Smooth muscle cell (in vitro differentiated cells): Measurements from ENCODE around the gene AOC2. TPM values are rescaled to one million over a fixed set of nuclear protein-coding genes. Genes with fewer than 3 reads are reported as not detected.

ENCODE experiments used
- DNase-seq: peaks from one replicate; lab custom pipeline; 2025; ENCODE audit not compliant: unreplicated experiment; lab: John Stamatoyannopoulos, UW
- H2AFZ ChIP-seq: fragments of 200-600 bp; sonication (generic); 2 replicates; pipeline ENCODE4 v1.6.0; 2016; ENCODE audit warnings: antibody characterized with exemption, low read depth, mild to moderate bottlenecking
- H3F3A ChIP-seq: fragments of 200-600 bp; sonication (generic); 2 replicates; pipeline ENCODE4 v1.6.0; 2017; ENCODE audit warnings: antibody characterized with exemption, low read depth
- H3K27ac ChIP-seq: fragments of 200-600 bp; sonication (generic); 2 replicates; pipeline ENCODE4 v1.5.1; 2016; ENCODE audit warnings: low read depth, mild to moderate bottlenecking
- H3K27me3 ChIP-seq: fragments of 200-600 bp; sonication (generic); 2 replicates; pipeline ENCODE4 v1.6.1; 2016; ENCODE audit warnings: low read depth, mild to moderate bottlenecking
- H3K36me3 ChIP-seq: fragments of 200-600 bp; sonication (generic); 2 replicates; pipeline ENCODE4 v1.5.1; 2016; ENCODE audit warnings: low read depth
- H3K4me1 ChIP-seq: fragments of 200-600 bp; sonication (generic); 2 replicates; pipeline ENCODE4 v1.5.1; 2016; ENCODE audit warnings: low read depth
- H3K4me2 ChIP-seq: fragments of 200-600 bp; sonication (generic); 2 replicates; pipeline ENCODE4 v1.6.0; 2016; ENCODE audit warnings: mild to moderate bottlenecking
- H3K4me3 ChIP-seq: fragments of 200-600 bp; sonication (generic); 2 replicates; pipeline ENCODE4 v1.5.1; 2016; ENCODE audit warnings: mild to moderate bottlenecking
- H3K79me2 ChIP-seq: fragments of 200-600 bp; sonication (generic); 2 replicates; pipeline ENCODE4 v1.6.0; 2016; ENCODE audit warnings: low read depth, mild to moderate bottlenecking
- H3K9ac ChIP-seq: fragments of 200-600 bp; sonication (generic); 2 replicates; pipeline ENCODE4 v1.6.0; 2016; ENCODE audit warnings: low read depth
- H3K9me3 ChIP-seq: fragments of 200-600 bp; sonication (generic); replicated peaks from 2 replicates; pipeline ENCODE4 v1.5.1; 2016; ENCODE audit warnings: low read depth
- H4K20me1 ChIP-seq: fragments of 200-600 bp; sonication (generic); 2 replicates; pipeline ENCODE4 v1.6.0; 2016; ENCODE audit warnings: low read depth
- WGBS: methylation state at CpG from one replicate; pipeline ENCODE4 v1.1.7; 2016; ENCODE audit warnings: low lambda C conversion rate; 5-methylcytosine and 5-hydroxymethylcytosine counted together
- polyA plus RNA-seq: library from polyadenylated mRNA; unstranded; fragments of >200 nt; fragmentation: Nextera tagmentation; extraction: Ambion mirVana; gene quantifications from 2 replicates; pipeline ENCODE4 v1.2.1, GENCODE V29; 2016
- total RNA-seq: library from RNA; depleted of rRNA; stranded (reverse); fragments of >200 nt; gene quantifications from 2 replicates; pipeline ENCODE4 v1.2.3, GENCODE V29; 2014
- TF ChIP-seq, protein P1 (sequence below): fragments of 200-600 bp; sonication (generic); IDR thresholded peaks from 2 replicates; pipeline ENCODE4 v1.5.1; 2017; ENCODE audit warnings: borderline replicate concordance, mild to moderate bottlenecking, antibody characterized with exemption; ENCODE audit not compliant: insufficient read depth, poor library complexity, severe bottlenecking

Gene AOC2
- total and polyA plus RNA-seq, 2 experiments from 2014 or later = 0.91 to 2.3 TPM

DNA sequence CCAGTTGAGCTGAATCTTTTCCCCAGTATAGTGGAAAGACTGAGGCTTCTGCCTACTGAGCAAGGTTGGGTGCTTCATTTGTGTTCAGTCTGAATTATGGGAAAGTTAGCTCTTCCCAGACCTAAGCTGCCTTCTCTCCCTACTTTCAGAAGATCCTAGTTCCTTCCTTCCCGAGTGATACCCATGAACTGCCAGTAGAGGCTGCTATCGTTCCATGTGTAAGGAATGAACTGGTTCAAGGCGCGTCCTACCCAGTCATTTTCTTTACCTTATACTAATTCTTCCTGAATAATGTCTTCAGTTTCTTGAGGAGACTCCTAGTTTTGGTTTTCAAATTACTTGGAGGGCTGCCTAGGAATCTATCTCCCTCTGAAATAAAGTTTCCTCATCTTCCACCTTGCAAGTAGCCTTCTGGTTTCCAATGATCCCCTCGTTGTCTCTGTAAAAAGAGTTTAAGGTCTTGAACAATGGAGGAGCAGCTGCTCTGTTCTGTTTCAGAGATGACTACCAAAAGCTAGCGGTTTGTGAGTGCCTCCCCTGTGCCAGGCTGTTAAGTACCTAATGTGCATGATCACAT, 934 bp upstream of the AOC2 start:
- no peak overlapping the region for H3K4me2 ChIP-seq
- no peak overlapping the region for H3K4me3 ChIP-seq
- no peak overlapping the region for H3K9ac ChIP-seq
- peaks cover 10% of the 10 kb centered on the region for H3K36me3 ChIP-seq
- TF ChIP-seq, protein P1, sequence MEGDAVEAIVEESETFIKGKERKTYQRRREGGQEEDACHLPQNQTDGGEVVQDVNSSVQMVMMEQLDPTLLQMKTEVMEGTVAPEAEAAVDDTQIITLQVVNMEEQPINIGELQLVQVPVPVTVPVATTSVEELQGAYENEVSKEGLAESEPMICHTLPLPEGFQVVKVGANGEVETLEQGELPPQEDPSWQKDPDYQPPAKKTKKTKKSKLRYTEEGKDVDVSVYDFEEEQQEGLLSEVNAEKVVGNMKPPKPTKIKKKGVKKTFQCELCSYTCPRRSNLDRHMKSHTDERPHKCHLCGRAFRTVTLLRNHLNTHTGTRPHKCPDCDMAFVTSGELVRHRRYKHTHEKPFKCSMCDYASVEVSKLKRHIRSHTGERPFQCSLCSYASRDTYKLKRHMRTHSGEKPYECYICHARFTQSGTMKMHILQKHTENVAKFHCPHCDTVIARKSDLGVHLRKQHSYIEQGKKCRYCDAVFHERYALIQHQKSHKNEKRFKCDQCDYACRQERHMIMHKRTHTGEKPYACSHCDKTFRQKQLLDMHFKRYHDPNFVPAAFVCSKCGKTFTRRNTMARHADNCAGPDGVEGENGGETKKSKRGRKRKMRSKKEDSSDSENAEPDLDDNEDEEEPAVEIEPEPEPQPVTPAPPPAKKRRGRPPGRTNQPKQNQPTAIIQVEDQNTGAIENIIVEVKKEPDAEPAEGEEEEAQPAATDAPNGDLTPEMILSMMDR = peak; percentile 94
- H3K9me3 ChIP-seq = no peaks in the 10 kb centered on the region
- no peak overlapping the region for H3K27ac ChIP-seq
- H3K4me1 ChIP-seq = no peaks in the 10 kb centered on the region
- H3K27me3 ChIP-seq = no peaks in the 10 kb centered on the region
- peaks cover 6% of the 10 kb centered on the region for H3F3A ChIP-seq
- WGBS = 68% methylated on average over 6 of the region's 6 CpGs
- H4K20me1 ChIP-seq = peaks cover 6% of the 10 kb centered on the region
- H2AFZ ChIP-seq = no peak overlapping the region
- no peak for DNase-seq
- no peaks in the 10 kb centered on the region for H3K79me2 ChIP-seq

DNA sequence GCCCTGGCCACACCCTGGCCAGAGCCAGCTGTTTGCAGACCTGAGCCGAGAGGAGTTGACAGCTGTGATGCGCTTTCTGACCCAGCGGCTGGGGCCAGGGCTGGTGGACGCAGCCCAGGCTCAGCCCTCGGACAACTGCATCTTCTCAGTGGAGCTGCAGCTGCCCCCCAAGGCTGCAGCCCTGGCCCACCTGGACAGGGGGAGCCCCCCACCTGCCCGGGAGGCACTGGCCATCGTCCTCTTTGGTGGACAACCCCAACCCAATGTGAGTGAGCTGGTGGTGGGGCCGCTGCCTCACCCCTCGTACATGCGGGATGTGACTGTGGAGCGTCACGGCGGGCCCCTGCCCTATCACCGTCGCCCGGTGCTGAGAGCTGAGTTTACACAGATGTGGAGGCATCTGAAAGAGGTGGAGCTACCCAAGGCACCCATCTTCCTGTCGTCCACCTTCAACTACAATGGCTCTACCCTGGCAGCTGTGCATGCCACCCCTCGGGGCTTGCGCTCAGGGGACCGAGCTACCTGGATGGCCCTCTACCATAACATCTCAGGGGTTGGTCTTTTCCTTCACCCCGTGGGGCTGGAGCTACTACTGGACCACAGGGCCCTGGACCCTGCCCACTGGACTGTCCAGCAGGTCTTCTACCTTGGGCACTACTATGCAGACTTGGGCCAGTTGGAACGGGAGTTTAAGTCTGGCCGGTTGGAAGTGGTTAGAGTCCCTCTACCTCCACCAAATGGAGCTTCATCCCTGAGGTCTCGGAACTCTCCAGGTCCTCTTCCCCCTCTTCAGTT, 578 bp downstream of the AOC2 start:
- TF ChIP-seq, protein P1 = no peak
- no peaks in the 10 kb centered on the region for H3K9me3 ChIP-seq
- H3K4me3 ChIP-seq = no peak overlapping the region
- H3K36me3 ChIP-seq = peaks cover 10% of the 10 kb centered on the region
- no peaks in the 10 kb centered on the region for H3K27me3 ChIP-seq
- no peaks in the 10 kb centered on the region for H3K4me1 ChIP-seq
- peaks cover 6% of the 10 kb centered on the region for H3F3A ChIP-seq
- no peak overlapping the region for H2AFZ ChIP-seq
- no peak overlapping the region for H3K9ac ChIP-seq
- H4K20me1 ChIP-seq = peaks cover 6% of the 10 kb centered on the region
- 98% methylated on average over 24 of the region's 24 CpGs for WGBS
- H3K27ac ChIP-seq = no peak overlapping the region
- DNase-seq = no peak
- no peaks in the 10 kb centered on the region for H3K79me2 ChIP-seq
- H3K4me2 ChIP-seq = no peak overlapping the region

DNA sequence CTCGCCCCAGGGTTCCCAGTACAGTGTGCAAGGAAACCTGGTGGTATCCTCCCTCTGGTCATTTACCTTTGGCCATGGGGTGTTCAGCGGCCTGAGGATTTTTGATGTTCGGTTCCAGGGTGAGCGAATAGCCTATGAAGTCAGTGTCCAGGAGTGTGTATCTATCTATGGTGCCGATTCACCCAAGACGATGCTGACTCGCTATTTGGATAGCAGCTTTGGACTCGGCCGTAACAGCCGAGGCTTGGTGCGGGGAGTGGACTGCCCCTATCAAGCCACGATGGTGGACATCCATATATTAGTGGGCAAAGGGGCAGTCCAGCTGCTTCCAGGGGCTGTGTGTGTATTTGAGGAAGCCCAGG, 1.2 kb downstream of the AOC2 start:
- TF ChIP-seq, protein P1 = no peak
- no peak overlapping the region for H3K9ac ChIP-seq
- H3K27ac ChIP-seq = no peak overlapping the region
- H3K4me3 ChIP-seq = no peak overlapping the region
- peaks cover 6% of the 10 kb centered on the region for H4K20me1 ChIP-seq
- H3K4me1 ChIP-seq = no peaks in the 10 kb centered on the region
- H3K36me3 ChIP-seq = peaks cover 10% of the 10 kb centered on the region
- H3F3A ChIP-seq = peaks cover 6% of the 10 kb centered on the region
- DNase-seq = no peak
- WGBS = 96% methylated on average over 12 of the region's 12 CpGs
- H2AFZ ChIP-seq = no peak overlapping the region
- no peak overlapping the region for H3K4me2 ChIP-seq
- no peaks in the 10 kb centered on the region for H3K27me3 ChIP-seq
- H3K79me2 ChIP-seq = no peaks in the 10 kb centered on the region
- no peaks in the 10 kb centered on the region for H3K9me3 ChIP-seq
